NCI-H510A treated with DMSO at 0.1 percent for 48 hours (cell line): ENCODE measurements around the gene MYOF.
"Not testable (repeated sequence)": the region's sequence is repeated elsewhere in the genome, so short reads cannot be mapped to it uniquely, and the experiment has no call there.

Experiments used
- DNase-seq: peaks from one replicate; lab custom pipeline; 2025; lab: John Stamatoyannopoulos, UW

MYOF gene

GRCh38 chr10:93456480-93456879 is 25.7 kb downstream of the MYOF start:
- DNase-seq = no peak

- DNase-seq = no peak
Observed at GRCh38 chr10:93454736-93455135, 27.4 kb downstream of the MYOF start.

- DNase-seq = no peak
Observed at GRCh38 chr10:93454146-93454545, 28.0 kb downstream of the MYOF start.

GRCh38 chr10:93452143-93452542 is 30.0 kb downstream of the MYOF start:
- DNase-seq = peak; percentile 56

- DNase-seq = no peak
Observed at GRCh38 chr10:93451244-93451947, 30.7 kb downstream of the MYOF start.

- DNase-seq = no peak
Observed at GRCh38 chr10:93447970-93448369, 34.2 kb downstream of the MYOF start.

- DNase-seq = no peak
Observed at GRCh38 chr10:93447019-93447418, 35.1 kb downstream of the MYOF start.

GRCh38 chr10:93445978-93446720 is 36.0 kb downstream of the MYOF start:
- DNase-seq = no peak

GRCh38 chr10:93445097-93445960 is 36.8 kb downstream of the MYOF start:
- peak; percentile 92 for DNase-seq

GRCh38 chr10:93443481-93443880 is 38.7 kb downstream of the MYOF start:
- no peak for DNase-seq

GRCh38 chr10:93442721-93443120 is 39.4 kb downstream of the MYOF start:
- not testable (repeated sequence) for DNase-seq

- DNase-seq = no peak
Observed at GRCh38 chr10:93440591-93441091, 41.5 kb downstream of the MYOF start.

- peak; percentile 92 for DNase-seq
Observed at GRCh38 chr10:93438613-93439253, 43.4 kb downstream of the MYOF start.

GRCh38 chr10:93437946-93438612 is 44.1 kb downstream of the MYOF start:
- no peak for DNase-seq

- peak; percentile 73 for DNase-seq
Observed at GRCh38 chr10:93437086-93437945, 44.8 kb downstream of the MYOF start.

- no peak for DNase-seq
Observed at GRCh38 chr10:93436591-93437085, 45.5 kb downstream of the MYOF start.

- DNase-seq = peak; percentile 82
Observed at GRCh38 chr10:93435621-93436397, 46.3 kb downstream of the MYOF start.

- no peak for DNase-seq
Observed at GRCh38 chr10:93434991-93435491, 47.1 kb downstream of the MYOF start.

- DNase-seq = no peak
Observed at GRCh38 chr10:93431361-93431760, 50.8 kb downstream of the MYOF start.
